Transverse colon (tissue), 4 donors: ENCODE data around the gene PPP1R15B. TPM values are rescaled to one million over a fixed set of nuclear protein-coding genes. Genes with fewer than 3 reads are reported as not detected.
A peak's percentile ranks its signal among the peaks of the same experiment; 100 is the strongest.

Experiments used
- DNase-seq: peaks from one replicate; pipeline ENCODE4 v3.0.0-alpha.2; 2019
- H3K27ac ChIP-seq, 4 donors: fragments of 200-600 bp; sonication (generic); 2 replicates each; pipeline ENCODE4 v1.5.1; 2016 to 2018; ENCODE audit warnings: inconsistent platforms in 4 of 4
- H3K27me3 ChIP-seq: fragments of 200-600 bp; sonication (generic); 2 replicates; pipeline ENCODE4 v1.5.1; 2017; ENCODE audit warnings: inconsistent platforms
- H3K36me3 ChIP-seq, 4 donors: fragments of 200-600 bp; sonication (generic); 2 replicates each; pipeline ENCODE4 v1.5.1; 2017 to 2019; ENCODE audit warnings: inconsistent platforms in 4 of 4
- H3K4me1 ChIP-seq, 4 donors: fragments of 200-600 bp; sonication (generic); 2 replicates each; pipeline ENCODE4 v1.5.1; 2017 to 2020; ENCODE audit warnings: inconsistent platforms in 4 of 4
- H3K4me3 ChIP-seq, 4 donors: fragments of 200-600 bp; sonication (generic); 1 replicate in 1 of 4; 2 replicates in 3 of 4; pipeline versions ENCODE4 v1.5.1 to v1.6.1; 2017 to 2019; ENCODE audit warnings: inconsistent platforms in 4 of 4
- H3K9me3 ChIP-seq, 2 donors: fragments of 200-600 bp; sonication (generic); 2 replicates each; pipeline ENCODE4 v1.5.1; 2017 to 2019; ENCODE audit warnings: inconsistent platforms in 2 of 2
- CTCF ChIP-seq, 5 experiments: fragments of 200-600 bp in 3 of 5; fragments of 450-650 bp in 2 of 5; sonication (generic) in 3 of 5; IDR thresholded peaks; 1 replicate in 2 of 5; 2 replicates in 3 of 5; pipeline ENCODE4 v1.5.1; 2016 to 2017; ENCODE audit warnings: antibody characterized with exemption in 5 of 5, inconsistent platforms in 3 of 5, mild to moderate bottlenecking in 2 of 5, moderate library complexity in 1 of 5
- EP300 ChIP-seq: sonication (generic); formaldehyde crosslinking; IDR thresholded peaks from one replicate; pipeline ENCODE4 v1.6.1; 2017; ENCODE audit warnings: antibody characterized with exemption, low read depth
- POLR2A ChIP-seq: fragments of 450-650 bp; IDR thresholded peaks from one replicate; pipeline ENCODE4 v1.6.1; 2016; ENCODE audit warnings: antibody characterized with exemption, mild to moderate bottlenecking, moderate library complexity
- POLR2AphosphoS5 ChIP-seq, 3 donors: sonication (generic); formaldehyde crosslinking; IDR thresholded peaks; one replicate each; pipeline ENCODE4 v1.6.1; 2016; ENCODE audit warnings: antibody characterized with exemption in 3 of 3
- WGBS, 2 donors: methylation state at CpG; one replicate each; pipeline ENCODE4 v1.1.5; 2018; ENCODE audit warnings: low coverage in 1 of 2; 5-methylcytosine and 5-hydroxymethylcytosine counted together
- in situ Hi-C, 4 donors: fragments of 200-750 bp; cut with MboI; loops; one replicate each; pipeline versions ENCODE4 v1.15.0 to v1.15.1; 2017; ENCODE audit warnings: low sequenced_read_pairs in 3 of 4, low pct_ligation_motif_present in 1 of 4, low pct_unique_long_range_greater_than_20kb in 1 of 4
- intact Hi-C: fragments of 100-400 bp; cut with DNase I; formaldehyde crosslinking; loops from one replicate; pipeline ENCODE4 v1.15.1; 2023; ENCODE audit warnings: low total_unique reads
- total RNA-seq, 4 donors: library from RNA; depleted of rRNA; stranded (reverse); fragments of >200 nt; gene quantifications; one replicate each; pipeline ENCODE4 v1.1.0, GENCODE V29; 2016

Gene PPP1R15B
- total RNA-seq, 4 donors from 2014 or later: 30.8 to 74.2 (median 54.5) TPM

GRCh38 chr1:204380293-204380831 lies 31.3 kb downstream of the PPP1R15B start:
- Histone ChIP-seq H3K36me3 (no peaks in the 10 kb centered on the region), H3K9me3 (no peaks in the 10 kb centered on the region), H3K4me1 (peaks cover 0 to 40% (median 22%) of the 10 kb centered on the region in 4 donors), H3K27me3 (peaks cover 33% of the 10 kb centered on the region), H3K27ac (no peak overlapping the region), H3K4me3 (no peak overlapping the region)
- intact Hi-C loops: no loop called here
- WGBS, 2 donors: 56 to 66% methylated on average over 6 to 8 of the region's 8 CpGs
- DNase-seq: no peak
- TF ChIP-seq POLR2A: no peak
- TF ChIP-seq EP300: no peak
- TF ChIP-seq POLR2AphosphoS5 (IDR thresholded peaks at IDR 0.05): no peak
- TF ChIP-seq CTCF (IDR thresholded peaks at IDR 0.05): no peak
- in situ Hi-C loops: no loop called here

GRCh38 chr1:204377800-204378668 lies 33.6 kb downstream of the PPP1R15B start:
- no peak for TF ChIP-seq EP300
- TF ChIP-seq POLR2A: peak; percentile 82
- peak in 2 of 3 donors; percentile 41 to 80 for TF ChIP-seq POLR2AphosphoS5 (IDR thresholded peaks at IDR 0.05)
- TF ChIP-seq CTCF (IDR thresholded peaks at IDR 0.05): peak in 1 of 5 experiments; percentile 26
- 2 to 13% methylated on average over 3 to 45 of the region's 55 CpGs for WGBS, 2 donors
- peaks cover 39% of the 10 kb centered on the region for H3K27me3 ChIP-seq
- in situ Hi-C loops: no loop called here
- H3K9me3 ChIP-seq: no peaks in the 10 kb centered on the region
- H3K36me3 ChIP-seq: no peaks in the 10 kb centered on the region
- H3K4me3 ChIP-seq: peak overlapping the region; percentile 25 to 60 (median 47)
- H3K4me1 ChIP-seq: peaks cover 0 to 37% (median 20%) of the 10 kb centered on the region in 4 donors
- H3K27ac ChIP-seq: peak overlapping the region; percentile 82 to 95 (median 84)
- intact Hi-C loops: no loop called here
- peak; percentile 80 for DNase-seq

GRCh38 chr1:204376919-204377799 lies 34.5 kb downstream of the PPP1R15B start:
- Histone ChIP-seq H3K4me3 (peak overlapping the region; percentile 25 to 60 (median 47)), H3K4me1 (peaks cover 0 to 34% (median 20%) of the 10 kb centered on the region in 4 donors), H3K27ac (peak overlapping the region; percentile 82 to 95 (median 84)), H3K27me3 (peaks cover 39% of the 10 kb centered on the region), H3K9me3 (no peaks in the 10 kb centered on the region), H3K36me3 (no peaks in the 10 kb centered on the region)
- intact Hi-C loops (no loop called here), in situ Hi-C loops (no loop called here)
- DNase-seq: peak; percentile 91
- peak in 2 of 3 donors; percentile 48 to 75 for TF ChIP-seq POLR2AphosphoS5 (IDR thresholded peaks at IDR 0.05)
- no peak for TF ChIP-seq CTCF (IDR thresholded peaks at IDR 0.05)
- TF ChIP-seq POLR2A: peak; percentile 37
- no peak for TF ChIP-seq EP300
- 41 to 45% methylated on average over 4 to 17 of the region's 28 CpGs for WGBS, 2 donors
